Fibroblast of skin of abdomen (primary cell): ENCODE results near the gene MED13L. TPM values are rescaled to one million over a fixed set of nuclear protein-coding genes. Genes with fewer than 3 reads are reported as not detected.
A peak's percentile ranks its signal among the peaks of the same experiment; 100 is the strongest.

ENCODE experiments used
- DNase-seq: peaks from one replicate; pipeline ENCODE4 v3.0.0-alpha.2; 2013
- polyA plus RNA-seq, 2 experiments: library from polyadenylated mRNA; unstranded; fragments of 120-200 nt; gene quantifications; one replicate each; pipeline ENCODE4 v1.2.1, GENCODE V29; 2013; ENCODE audit not compliant: insufficient read length in 2 of 2

The MED13L gene
- 51.1 TPM for polyA plus RNA-seq (2013, experiment 1 of 2; ENCODE audit: insufficient read length)
- 47.0 TPM for polyA plus RNA-seq (2013, experiment 2 of 2; ENCODE audit: insufficient read length)

GRCh38 chr12:116277467-116278278, at the start of gene MED13L:
TSS of gene MED13L (minus strand) at chr12:116277693. CDS start at chr12:116277131, 562 bp downstream.
- peak; percentile 93 for DNase-seq

GRCh38 chr12:116325336-116325664, 47.8 kb upstream of the MED13L start:
- no peak for DNase-seq

GRCh38 chr12:116324654-116325335, 47.3 kb upstream of the MED13L start:
- no peak for DNase-seq

- no peak for DNase-seq
Observed at GRCh38 chr12:116323406-116324386, 46.2 kb upstream of the MED13L start.

- DNase-seq: no peak
Observed at GRCh38 chr12:116321913-116322312, 44.4 kb upstream of the MED13L start.

- no peak for DNase-seq
Observed at GRCh38 chr12:116320791-116321217, 43.3 kb upstream of the MED13L start.

- DNase-seq: peak; percentile 98
Observed at GRCh38 chr12:116319898-116320621, 42.6 kb upstream of the MED13L start.

- peak; percentile 49 for DNase-seq
Observed at GRCh38 chr12:116319233-116319897, 41.9 kb upstream of the MED13L start.

- DNase-seq: peak; percentile 33
Observed at GRCh38 chr12:116318576-116319232, 41.2 kb upstream of the MED13L start.

- no peak for DNase-seq
Observed at GRCh38 chr12:116317986-116318575, 40.6 kb upstream of the MED13L start.

GRCh38 chr12:116317139-116317538, 39.6 kb upstream of the MED13L start:
- DNase-seq: no peak

- DNase-seq: no peak
Observed at GRCh38 chr12:116314477-116314876, 37.0 kb upstream of the MED13L start.

GRCh38 chr12:116313194-116313927, 35.9 kb upstream of the MED13L start:
- DNase-seq: no peak

GRCh38 chr12:116310082-116310481, 32.6 kb upstream of the MED13L start:
- no peak for DNase-seq

- DNase-seq: no peak
Observed at GRCh38 chr12:116309343-116309742, 31.9 kb upstream of the MED13L start.

GRCh38 chr12:116308647-116309046, 31.2 kb upstream of the MED13L start:
- DNase-seq: no peak

GRCh38 chr12:116306968-116307367, 29.5 kb upstream of the MED13L start:
- DNase-seq: no peak

- DNase-seq: no peak
Observed at GRCh38 chr12:116306506-116306905, 29.0 kb upstream of the MED13L start.

- no peak for DNase-seq
Observed at GRCh38 chr12:116304621-116305020, 27.1 kb upstream of the MED13L start.

GRCh38 chr12:116303929-116304328, 26.4 kb upstream of the MED13L start:
- DNase-seq: peak; percentile 33
